HEK293 (cell line): ENCODE results near the gene GOLGA8S.
"Not testable (repeated sequence)": the region's sequence is repeated elsewhere in the genome, so short reads cannot be mapped to it uniquely, and the experiment has no call there.

Experiments used
- CTCF ChIA-PET: fragments of 350-600 bp; formaldehyde crosslinking; extraction: SDS; loops from one replicate; lab custom pipeline; 2021; ENCODE audit warnings: antibody characterized with exemption; lab: Yijun Ruan, JAX
- POLR2A ChIA-PET: fragments of 300-600 bp; formaldehyde crosslinking; extraction: SDS; loops from one replicate; lab custom pipeline; 2020; ENCODE audit warnings: antibody characterized with exemption, inconsistent platforms; lab: Yijun Ruan, JAX
- H3K27ac ChIP-seq: fragments of 200-500 bp; sonication (Bioruptor generic); 2 replicates; pipeline ENCODE4 v1.5.1; 2014; ENCODE audit warnings: low read depth, low read length, control low read depth, inconsistent platforms; ENCODE audit errors: extremely low read depth
- H3K36me3 ChIP-seq, 2 experiments: fragments of 200-500 bp in 1 of 2; sonication (Bioruptor generic) in 1 of 2; 1 replicate in 1 of 2; 2 replicates in 1 of 2; pipeline ENCODE4 v1.5.1; 2014 to 2017; ENCODE audit warnings: inconsistent platforms in 2 of 2, low read length in 2 of 2; ENCODE audit not compliant: control insufficient read depth in 2 of 2, insufficient read depth in 1 of 2
- H3K4me1 ChIP-seq: fragments of 200-500 bp; sonication (Bioruptor generic); 2 replicates; pipeline ENCODE4 v1.5.1; 2014; ENCODE audit warnings: mild to moderate bottlenecking, low read length, inconsistent platforms; ENCODE audit not compliant: control insufficient read depth, insufficient read depth
- H3K4me3 ChIP-seq: 2 replicates; pipeline ENCODE4 v1.5.1; 2011; ENCODE audit warnings: low read depth, mild to moderate bottlenecking, control low read depth, low read length, moderate library complexity
- H3K9me3 ChIP-seq: fragments of 200-500 bp; sonication (Bioruptor generic); 2 replicates; pipeline ENCODE4 v1.5.1; 2014; ENCODE audit warnings: low read depth, low read length, inconsistent platforms; ENCODE audit not compliant: control insufficient read depth, insufficient read depth
- TF ChIP-seq, protein P1 (sequence below): fragments of 450-650 bp; formaldehyde crosslinking; IDR thresholded peaks from 2 replicates; pipeline ENCODE4 v1.5.1; 2016; ENCODE audit warnings: missing biosample characterization, missing genetic modification characterization

GOLGA8S gene, protein sequence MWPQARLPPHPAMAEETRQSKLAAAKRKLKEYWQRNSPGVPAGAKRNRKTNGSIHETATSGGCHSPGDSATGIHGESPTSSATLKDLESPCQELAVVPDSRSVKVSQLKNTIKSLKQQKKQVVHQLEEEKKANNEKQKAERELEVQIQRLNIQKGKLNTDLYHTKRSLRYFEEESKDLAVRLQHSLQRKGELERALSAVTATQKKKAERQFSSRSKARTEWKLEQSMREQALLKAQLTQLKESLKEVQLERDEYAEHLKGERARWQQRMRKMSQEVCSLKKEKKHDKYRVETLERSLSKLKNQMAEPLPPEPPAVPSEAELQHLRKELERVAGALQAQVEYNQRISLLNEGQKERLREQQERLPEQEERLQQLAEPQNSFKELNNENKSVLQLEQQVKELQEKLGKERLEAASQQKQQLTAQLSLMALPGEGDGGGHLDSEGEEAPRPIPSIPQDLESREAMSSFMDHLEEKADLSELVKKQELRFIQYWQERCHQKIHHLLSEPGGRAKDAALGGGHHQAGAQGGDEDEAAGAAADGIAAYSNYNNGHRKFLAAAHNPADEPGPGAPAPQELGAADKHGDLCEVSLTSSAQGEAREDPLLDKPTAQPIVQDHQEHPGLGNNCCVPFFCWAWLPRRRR

DNA sequence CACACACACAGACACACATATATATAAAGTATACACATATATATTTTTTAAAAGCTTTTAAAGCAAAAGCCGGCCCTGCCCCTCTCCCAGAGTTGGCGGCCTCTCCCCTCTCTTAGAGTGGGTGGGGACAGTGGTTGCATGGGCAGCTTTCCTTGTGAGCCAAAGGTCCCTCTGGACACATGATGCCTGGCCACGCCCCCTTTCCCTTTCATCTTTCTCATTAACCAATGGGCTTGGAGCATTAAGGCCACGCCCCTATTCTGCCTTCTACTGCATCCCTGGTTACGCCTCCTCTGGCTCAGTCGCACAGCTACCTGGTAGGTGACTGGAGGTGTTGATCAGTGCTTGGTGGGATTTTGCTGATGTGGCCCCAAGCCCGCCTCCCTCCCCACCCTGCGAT is at the start of gene GOLGA8S:
GOLGA8S (plus strand) TSS at position 301 of the 400 bp plus-strand sequence; CDS start at position 363, 62 bp downstream.
- CTCF ChIA-PET, H3K36me3 ChIP-seq, H3K4me1 ChIP-seq, POLR2A ChIA-PET, H3K9me3 ChIP-seq, H3K4me3 ChIP-seq, H3K27ac ChIP-seq: not testable (repeated sequence)

DNA sequence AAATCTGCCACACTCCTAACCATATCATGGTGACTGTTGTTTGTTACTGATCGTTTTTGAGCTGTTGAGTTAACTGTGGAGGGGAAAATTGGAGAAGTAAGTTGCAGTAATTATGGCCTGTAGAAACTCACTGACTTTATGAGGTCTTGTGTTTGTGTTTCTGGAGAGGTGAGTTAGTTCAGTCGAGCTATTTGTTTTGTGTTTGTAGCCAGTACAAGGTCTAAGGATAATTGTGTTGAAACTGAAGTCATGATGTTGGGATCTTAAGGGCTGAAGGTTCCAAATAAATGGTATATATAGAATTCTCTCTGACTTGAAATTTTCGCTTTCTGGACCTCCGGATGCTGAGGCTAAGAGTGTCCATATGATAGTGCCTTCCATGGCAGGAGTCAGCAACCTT is 49.7 kb upstream of the GOLGA8S start:
- H3K27ac ChIP-seq, H3K4me1 ChIP-seq, H3K36me3 ChIP-seq, H3K4me3 ChIP-seq, POLR2A ChIA-PET, H3K9me3 ChIP-seq, CTCF ChIA-PET: not testable (repeated sequence)

DNA sequence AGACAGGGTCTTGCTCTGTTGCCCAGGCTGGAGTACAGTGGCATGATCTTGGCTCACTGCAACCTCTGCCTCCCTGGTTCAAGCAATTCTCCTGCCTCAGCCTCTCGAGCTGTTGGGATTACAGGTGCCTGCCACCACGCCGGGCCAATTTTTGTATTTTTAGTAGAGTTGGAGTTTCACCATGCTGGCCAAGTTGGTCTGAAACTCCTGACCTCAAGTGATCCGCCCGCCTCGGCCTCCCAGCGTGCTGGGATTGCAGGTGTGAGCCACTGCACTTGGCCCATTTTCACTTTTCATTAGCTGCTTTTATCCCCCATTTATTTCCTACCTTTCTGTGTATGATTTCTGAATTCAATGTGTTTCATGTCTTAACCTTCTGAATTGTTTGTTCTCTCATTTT is 48.6 kb upstream of the GOLGA8S start:
- POLR2A ChIA-PET, H3K27ac ChIP-seq, CTCF ChIA-PET: not testable (repeated sequence)

DNA sequence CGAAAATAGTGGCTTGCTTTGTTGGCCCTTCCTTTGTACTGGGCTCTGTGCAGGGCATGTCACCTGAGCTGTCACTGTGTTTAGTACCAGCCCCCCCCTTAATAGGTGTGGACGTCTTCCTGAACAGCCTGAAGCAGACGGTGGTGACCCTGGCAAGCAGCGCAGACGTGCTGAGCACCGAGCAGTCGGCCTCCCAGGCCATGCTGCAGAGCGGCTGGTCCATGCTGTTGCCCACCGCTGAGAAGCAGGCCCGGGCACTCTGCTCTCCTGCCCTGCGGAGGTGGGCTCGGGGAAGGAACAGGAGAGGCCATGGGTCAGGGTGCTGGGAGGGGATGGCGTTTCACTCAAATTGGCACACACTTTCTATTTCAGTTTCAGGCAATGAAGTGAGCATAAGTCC is 43.3 kb upstream of the GOLGA8S start:
- H3K36me3 ChIP-seq, H3K27ac ChIP-seq, CTCF ChIA-PET, H3K4me3 ChIP-seq, H3K9me3 ChIP-seq, POLR2A ChIA-PET, H3K4me1 ChIP-seq: not testable (repeated sequence)

More for the DNA sequence above, 48.6 kb upstream of the GOLGA8S start:
- not testable (repeated sequence) for H3K4me1 ChIP-seq, H3K4me3 ChIP-seq, H3K36me3 ChIP-seq, H3K9me3 ChIP-seq

DNA sequence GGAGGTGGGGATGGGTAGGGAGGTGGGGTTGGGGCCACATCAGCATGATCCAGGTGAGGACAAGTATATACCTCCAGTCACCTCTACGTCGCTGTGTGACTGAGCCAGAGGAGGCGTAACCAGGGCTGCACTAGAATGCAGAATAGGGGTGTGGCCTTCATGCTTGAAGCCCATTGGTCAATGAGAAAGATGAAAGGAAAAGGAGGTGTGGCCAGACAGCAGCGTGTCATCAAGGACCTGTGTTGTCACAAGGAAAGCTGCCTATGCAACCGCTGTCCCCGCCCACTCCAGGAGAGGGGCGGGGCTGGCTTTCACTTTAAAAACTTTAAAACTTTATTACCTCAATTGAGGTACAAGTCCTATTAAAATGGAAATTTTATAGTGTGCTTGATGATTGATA is 20.5 kb upstream of the GOLGA8S start, which contains the start of gene GOLGA6L26:
GOLGA6L26 (minus strand) TSS at position 101 of the 400 bp plus-strand sequence; CDS start at position 40, 61 bp downstream.
- CTCF ChIA-PET, H3K36me3 ChIP-seq, H3K4me1 ChIP-seq, H3K9me3 ChIP-seq, H3K4me3 ChIP-seq, POLR2A ChIA-PET, H3K27ac ChIP-seq: not testable (repeated sequence)

DNA sequence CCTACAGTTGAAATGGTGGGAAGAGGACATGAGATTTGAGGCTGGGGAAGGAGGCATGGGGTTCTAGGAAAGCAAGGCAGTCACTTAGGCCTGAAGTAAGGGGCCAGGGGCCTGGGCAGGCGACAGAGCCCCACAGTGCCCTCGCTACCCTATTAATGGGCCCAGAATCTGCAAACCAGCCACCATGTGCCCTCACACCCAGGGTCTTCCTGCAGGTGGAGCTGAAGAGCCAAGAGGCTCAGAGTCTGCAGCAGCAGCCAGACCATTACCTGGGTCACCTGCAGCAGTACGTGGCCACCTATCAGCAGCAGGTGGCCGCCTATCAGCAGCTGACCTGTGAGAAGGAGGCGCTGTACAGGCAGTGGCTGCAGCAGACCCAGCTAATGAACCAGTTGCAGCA is 8.1 kb downstream of the GOLGA8S start:
- H3K36me3 ChIP-seq, H3K27ac ChIP-seq, CTCF ChIA-PET, H3K4me1 ChIP-seq, H3K4me3 ChIP-seq, POLR2A ChIA-PET, H3K9me3 ChIP-seq: not testable (repeated sequence)

DNA sequence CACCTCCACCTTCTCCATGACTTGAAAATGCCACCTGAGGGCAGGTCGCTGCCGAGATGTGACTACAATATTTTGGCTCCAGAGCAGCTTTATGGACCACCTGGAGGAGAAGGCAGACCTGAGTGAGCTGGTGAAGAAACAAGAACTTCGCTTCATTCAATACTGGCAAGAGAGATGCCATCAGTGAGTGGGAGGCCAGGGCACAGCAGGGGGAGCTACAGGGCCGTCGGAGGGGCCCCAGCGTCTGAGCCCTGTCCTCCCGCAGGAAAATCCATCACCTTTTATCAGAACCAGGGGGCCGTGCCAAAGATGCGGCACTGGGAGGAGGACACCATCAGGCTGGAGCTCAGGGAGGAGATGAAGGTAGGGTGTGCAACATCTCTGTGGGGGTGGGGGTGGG is 9.7 kb downstream of the GOLGA8S start:
- CTCF ChIA-PET, H3K9me3 ChIP-seq, H3K4me3 ChIP-seq, H3K4me1 ChIP-seq, POLR2A ChIA-PET, H3K36me3 ChIP-seq, H3K27ac ChIP-seq: not testable (repeated sequence)
- TF ChIP-seq, protein P1, sequence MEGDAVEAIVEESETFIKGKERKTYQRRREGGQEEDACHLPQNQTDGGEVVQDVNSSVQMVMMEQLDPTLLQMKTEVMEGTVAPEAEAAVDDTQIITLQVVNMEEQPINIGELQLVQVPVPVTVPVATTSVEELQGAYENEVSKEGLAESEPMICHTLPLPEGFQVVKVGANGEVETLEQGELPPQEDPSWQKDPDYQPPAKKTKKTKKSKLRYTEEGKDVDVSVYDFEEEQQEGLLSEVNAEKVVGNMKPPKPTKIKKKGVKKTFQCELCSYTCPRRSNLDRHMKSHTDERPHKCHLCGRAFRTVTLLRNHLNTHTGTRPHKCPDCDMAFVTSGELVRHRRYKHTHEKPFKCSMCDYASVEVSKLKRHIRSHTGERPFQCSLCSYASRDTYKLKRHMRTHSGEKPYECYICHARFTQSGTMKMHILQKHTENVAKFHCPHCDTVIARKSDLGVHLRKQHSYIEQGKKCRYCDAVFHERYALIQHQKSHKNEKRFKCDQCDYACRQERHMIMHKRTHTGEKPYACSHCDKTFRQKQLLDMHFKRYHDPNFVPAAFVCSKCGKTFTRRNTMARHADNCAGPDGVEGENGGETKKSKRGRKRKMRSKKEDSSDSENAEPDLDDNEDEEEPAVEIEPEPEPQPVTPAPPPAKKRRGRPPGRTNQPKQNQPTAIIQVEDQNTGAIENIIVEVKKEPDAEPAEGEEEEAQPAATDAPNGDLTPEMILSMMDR = 0 out of 2 replicates have a peak, but pooled peaks have one; percentile 19
